CD4-positive, alpha-beta T cell treated with Interleukin-6 for 4 hours (primary cell): ENCODE measurements around the gene RANBP3.
A peak's percentile ranks its signal among the peaks of the same experiment; 100 is the strongest.
"Not testable (repeated sequence)": the region's sequence is repeated elsewhere in the genome, so short reads cannot be mapped to it uniquely, and the experiment has no call there.

Experiments used
- DNase-seq: peaks from one replicate; pipeline ENCODE4 v3.0.0-alpha.2; 2020; ENCODE audit warnings: mixed read lengths

RANBP3 gene

GRCh38 chr19:5963855-5964254, 14.1 kb downstream of the RANBP3 start:
- DNase-seq, result no peak

GRCh38 chr19:5963259-5963658, 14.7 kb downstream of the RANBP3 start:
- DNase-seq, result not testable (repeated sequence)

GRCh38 chr19:5961969-5962945, 15.7 kb downstream of the RANBP3 start:
- DNase-seq, result peak; percentile 88

- DNase-seq, result not testable (repeated sequence)
Observed at GRCh38 chr19:5961641-5961968, 16.3 kb downstream of the RANBP3 start.

GRCh38 chr19:5960005-5961001, 17.6 kb downstream of the RANBP3 start:
- no peak for DNase-seq

- no peak for DNase-seq
Observed at GRCh38 chr19:5959260-5960004, 18.5 kb downstream of the RANBP3 start.

DNA sequence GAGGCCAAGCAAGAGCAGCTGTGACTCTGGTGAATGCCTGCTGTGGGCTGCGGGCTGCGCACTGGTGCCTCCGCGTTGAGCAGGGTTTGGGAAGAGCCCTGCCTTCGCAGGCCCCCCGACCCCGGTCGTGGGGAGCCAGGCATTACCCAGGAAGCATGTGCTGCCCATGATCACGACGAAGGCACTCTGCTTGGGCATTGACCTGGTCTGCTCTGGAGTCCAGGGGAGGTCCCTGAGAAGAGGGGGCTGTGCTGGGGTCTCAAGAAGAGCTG, 19.2 kb downstream of the RANBP3 start:
- DNase-seq, result no peak

DNA sequence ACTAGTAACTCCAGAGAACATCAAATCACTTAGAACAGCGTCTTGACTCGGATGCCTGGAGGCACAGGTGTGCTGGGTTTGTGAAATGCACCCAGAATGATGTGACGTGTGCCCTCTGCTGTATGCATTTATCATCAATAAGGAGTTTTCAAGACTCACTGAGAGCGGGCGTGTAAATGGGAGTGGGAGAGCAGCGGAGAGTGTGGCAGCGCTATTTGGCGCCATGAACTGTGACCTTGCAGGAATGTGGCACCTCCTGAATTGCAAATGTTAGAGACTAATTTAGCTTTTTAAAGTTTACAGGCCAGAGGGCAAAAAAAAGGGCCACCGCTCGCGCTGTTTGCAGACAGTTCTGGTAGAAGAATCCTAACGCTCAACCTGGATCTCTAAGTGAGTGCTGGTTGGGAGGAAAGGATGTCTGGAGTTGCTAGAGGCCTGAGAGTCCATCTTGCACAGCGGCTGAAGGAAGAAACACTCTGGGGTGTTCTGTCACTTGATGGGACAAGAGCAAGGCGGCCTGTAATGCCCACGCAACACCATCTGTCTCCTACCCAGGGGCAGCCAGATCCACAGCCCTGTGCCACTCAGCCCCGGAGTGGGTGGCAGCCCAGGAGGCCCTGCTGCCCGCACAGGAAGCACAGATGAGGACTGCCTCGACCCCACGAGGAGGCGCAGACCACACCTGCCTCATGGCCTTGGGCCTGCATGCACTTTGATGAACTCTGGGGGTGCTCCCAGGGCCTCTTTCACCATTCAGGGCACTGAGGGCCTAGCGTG, 19.7 kb downstream of the RANBP3 start:
- DNase-seq, result no peak

DNA sequence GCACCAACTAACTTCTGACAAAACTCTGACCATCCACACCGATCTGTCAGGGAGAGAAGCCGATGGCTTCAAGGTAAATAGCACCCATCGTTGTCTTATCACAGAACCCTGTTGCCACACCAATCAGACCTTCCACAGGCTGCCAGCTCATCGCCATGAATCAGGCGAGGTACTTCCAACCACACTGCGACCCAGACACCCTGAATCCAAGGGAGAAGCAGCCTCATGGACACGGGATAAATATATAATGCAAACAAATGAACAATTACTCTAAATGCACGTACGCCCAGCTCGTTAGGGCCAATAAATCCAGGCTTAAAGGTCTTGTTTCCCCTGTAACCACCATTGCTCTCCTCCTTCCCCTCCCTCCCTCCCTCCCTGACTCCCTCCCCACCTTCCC, 20.8 kb downstream of the RANBP3 start:
- DNase-seq, result no peak

DNA sequence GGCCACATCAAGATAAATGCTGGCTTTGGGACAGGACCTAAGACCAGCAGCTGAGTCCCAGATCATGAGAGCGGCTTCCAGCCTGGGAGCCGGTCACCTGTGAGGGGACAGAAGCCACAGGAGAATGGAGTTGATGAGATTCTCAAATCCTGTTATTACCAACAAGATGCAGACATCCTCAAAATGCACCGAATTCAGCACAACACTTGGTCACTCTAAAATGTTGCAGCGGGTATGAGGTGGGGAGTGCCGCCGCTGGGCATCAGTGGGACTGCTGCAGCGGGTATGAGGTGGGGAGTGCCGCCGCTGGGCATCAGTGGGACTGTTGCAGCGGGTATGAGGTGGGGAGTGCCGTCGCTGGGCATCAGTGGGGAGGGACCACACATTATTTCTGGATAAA, 21.2 kb downstream of the RANBP3 start:
- no peak for DNase-seq

DNA sequence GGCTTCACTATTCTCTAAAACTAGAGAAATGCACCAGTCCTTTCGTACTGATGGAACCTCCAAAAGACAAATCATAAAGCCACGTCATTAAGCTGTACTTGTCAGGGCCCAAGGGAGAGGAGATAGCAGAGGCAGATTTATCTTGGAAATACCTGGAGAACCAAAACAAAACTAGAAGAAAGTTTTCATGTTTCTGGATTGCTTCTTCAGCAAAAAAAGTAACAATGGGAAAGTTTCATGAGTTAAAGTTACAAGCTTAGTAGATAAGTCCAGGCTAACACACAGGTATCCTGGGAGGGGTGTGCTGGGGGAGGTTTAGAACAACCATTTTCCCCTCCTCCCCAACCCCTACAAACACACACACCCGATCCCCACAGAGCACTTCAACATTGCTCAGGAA, 21.6 kb downstream of the RANBP3 start:
- no peak for DNase-seq

DNA sequence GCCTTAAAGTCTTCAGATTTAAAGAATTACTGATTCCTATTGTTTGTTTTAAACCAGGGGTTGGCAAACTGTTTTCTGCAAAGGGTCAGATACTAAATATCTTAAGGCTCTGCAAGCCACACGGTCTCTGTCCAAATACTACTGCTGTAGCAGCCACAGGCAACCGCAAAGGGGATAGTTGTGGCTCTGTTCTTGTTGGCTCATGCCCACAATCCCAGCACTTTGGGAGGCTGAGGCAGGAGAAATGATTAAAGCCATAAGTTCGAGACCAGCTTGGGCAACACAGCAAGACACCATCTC, 22.4 kb downstream of the RANBP3 start:
- no peak for DNase-seq

DNA sequence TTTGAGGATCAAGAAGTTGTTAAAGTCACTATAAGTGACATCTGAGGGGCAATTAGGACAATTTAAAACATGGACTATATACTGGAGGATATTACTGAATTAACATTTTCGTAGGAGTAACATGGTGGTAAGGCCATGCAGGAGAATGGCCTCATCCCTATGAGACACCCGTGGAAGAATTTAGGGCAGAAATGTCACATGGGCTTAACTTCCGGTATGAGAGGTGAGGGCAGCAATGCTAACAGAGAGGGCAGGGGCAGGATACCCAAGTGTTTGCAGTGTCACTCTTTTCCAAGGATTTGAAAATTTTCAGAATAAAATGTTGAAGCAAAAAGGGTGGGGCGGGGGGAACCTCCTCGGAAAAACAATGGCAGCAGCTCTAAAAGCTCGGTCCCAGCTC, 23.6 kb downstream of the RANBP3 start:
- DNase-seq, result no peak

DNA sequence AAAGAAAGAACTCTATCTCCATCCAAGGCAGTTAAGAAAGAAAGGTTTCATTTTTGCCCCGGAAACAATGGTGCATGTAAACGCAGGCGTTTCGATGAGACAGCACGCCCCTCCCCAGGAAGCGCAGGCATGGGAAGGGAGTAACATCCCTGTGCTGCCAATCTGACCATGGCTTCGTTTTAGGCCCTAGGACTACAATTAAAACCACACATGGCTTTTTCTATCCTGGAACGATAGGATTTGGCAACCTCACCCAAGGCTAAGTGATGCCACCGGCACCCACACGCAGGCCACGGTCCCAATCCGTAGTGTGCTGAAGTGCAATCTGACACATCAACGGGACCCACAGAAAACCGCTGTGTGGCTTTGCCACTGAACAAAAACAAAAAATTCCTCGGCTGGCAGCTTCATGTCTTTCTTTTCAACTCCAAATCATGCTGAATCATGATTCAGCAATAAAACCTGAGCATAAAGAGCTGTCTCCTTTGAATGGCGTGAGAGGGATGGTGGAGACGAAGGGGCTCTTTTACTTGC, 24.2 kb downstream of the RANBP3 start:
- peak; percentile 65 for DNase-seq

DNA sequence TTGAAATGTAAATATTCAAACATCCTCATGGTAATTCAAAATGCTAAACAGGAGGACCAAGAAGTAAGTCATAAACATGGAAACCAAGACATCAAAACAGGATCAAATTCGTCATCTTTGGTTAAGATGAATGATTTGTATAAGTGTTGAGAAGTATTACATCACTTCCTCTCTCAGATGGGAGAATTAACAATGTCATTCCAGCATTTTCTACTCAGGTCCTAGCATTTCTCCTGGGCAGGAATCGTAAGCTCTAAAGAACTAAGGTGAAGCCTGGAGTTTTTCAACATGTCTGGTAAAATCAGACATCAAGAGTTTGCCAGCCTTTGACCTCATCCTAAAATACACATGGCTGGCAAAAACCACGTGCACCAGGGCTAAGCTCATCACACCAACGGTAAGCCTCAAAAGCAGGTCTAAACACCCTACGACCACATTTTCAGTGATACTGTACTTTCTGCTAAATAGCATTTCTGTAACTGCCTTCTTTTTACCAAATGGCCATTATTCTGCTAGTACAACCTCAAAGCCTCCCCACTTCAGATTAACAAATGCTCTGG, 24.8 kb downstream of the RANBP3 start:
- DNase-seq, result no peak

DNA sequence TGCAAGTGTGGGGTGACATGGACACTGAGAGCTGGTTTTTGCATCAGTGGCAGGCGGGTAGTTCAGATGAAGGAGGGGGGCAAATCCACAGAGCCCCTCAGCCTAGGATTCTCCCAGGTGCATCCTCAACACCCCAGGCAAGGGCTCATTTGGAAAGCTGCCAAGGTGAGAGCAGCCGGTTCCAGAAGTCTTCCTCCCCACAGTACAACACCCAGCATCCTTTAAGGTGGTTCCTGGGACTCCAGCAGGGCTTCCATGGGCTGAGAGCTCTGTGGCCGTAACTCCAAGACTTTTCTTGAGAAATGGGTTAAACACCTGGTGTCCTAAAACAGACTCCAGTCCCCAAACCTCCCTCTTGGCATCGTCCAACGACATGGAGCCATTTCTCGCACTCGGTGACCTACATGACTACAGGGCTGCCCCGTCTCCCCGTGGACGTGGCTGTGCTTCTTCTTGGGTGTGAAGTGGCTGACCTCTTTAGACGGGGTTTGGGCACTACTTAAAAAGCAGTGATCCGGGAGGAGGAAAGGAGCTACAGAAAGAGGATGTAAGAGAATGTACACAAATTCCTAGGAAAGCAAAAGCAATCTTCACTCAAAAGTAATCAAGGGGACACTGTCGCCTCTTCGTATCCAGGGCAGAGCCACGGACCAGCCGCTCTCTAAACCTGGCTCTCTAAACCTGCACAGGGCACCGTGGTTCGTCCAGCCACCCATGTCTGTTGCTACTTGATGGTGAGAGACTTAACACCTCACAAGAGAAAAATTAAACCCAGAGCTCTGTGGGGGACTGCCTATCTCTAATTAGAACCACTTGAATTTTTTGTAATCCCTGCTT, 25.5 kb downstream of the RANBP3 start:
- no peak for DNase-seq

DNA sequence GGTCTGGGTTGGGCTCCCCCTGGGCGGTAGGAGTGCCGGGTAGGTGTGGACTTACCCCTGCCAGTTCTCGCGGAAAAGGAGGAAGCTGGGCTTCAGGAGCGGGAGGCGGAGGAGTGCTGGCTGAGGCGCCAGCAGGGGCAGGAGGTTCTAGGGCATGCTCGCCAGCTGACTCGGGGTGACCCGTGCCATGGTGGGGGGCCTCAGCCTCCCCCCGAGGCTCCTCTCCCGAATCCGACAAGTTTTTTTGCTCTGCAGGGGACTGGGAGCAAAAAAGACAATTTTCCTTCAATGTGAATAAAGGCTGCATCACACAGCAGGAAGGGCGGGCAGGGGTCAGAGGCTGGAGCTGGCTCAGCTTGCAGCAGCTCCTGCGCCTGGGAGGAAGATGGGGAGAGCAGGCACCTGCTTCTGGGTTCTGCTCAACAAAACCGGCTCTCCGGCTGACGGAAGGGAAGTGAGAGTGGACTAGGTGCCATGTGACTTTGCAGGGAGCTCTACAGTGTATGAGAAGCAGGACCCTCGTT, 26.5 kb downstream of the RANBP3 start:
- DNase-seq, result no peak

DNA sequence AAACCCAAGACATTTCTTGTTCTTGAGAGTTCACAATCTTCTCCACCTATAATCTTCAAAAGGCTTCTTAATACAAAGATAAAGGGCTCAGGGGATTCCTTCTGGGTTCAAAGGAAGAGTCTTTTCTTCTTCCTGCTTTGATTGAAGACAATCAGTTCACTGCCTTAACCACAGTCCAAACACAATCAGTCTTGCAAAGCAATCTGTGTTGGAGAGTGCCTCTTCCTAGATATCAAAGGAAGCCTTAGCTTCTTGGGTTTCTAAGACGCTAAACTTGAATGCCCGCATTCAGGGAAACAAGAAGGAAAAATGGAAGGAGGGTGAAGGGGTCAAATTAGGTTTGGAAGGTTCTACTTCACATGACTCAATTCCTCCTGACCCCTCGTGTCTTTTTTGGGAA, 27.2 kb downstream of the RANBP3 start:
- DNase-seq, result no peak

DNA sequence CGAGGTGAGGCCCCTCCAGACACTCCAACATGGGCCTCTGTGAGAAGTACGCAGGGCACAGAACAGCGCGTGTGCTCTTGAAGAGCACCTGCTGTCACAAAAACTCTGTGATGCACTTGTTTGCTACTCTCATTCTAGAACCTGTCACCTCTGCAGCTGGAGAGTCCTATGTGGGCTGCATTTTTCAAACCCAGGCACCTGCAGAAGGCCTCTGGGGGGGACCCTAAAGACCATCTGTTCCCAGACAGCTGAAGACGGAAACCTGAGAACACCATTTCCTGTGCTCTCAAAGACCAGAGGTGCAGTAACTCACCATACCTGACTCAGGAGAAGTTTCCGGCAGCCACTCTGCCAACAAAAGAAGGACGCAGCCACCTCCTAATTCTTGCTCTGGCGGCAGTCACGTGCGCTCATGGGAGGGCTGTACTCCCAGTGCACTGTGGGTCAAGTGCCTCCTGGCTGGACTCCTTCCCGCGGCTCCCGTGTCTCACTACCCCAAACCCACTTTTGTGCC, 28.1 kb downstream of the RANBP3 start:
- peak; percentile 67 for DNase-seq
